ENCODE data around the gene TARS1. TPM values are rescaled to one million over a fixed set of nuclear protein-coding genes. Genes with fewer than 3 reads are reported as not detected.

The TARS1 gene
- total and polyA plus RNA-seq, 2 of the 8 experiments (the other 6 are each of a cell fraction or from before 2014, with no cell fraction given), result 94.4 to 445 TPM

- TF ChIP-seq PHF8 (conservative IDR thresholded peaks at IDR 0.05; ENCODE audit: low read depth, low read length), result no peak
Measured at GRCh38 chr5:33448118-33448517, 7.4 kb downstream of the TARS1 start (continued).
